ENCODE results near the gene PEX14. TPM values are rescaled to one million over a fixed set of nuclear protein-coding genes. Genes with fewer than 3 reads are reported as not detected.

Gene PEX14
- total RNA-seq, 6 experiments from 2014 or later: 10.5 to 26.5 (median 16.5) TPM

- DNase-seq (no peak), ATAC-seq (peak in 1 of 4 donors; percentile 26)
- Histone ChIP-seq H3K4me3 (no peak overlapping the region), H3K27me3 (no peaks in the 10 kb centered on the region), H3K9me3 (no peaks in the 10 kb centered on the region), H3K4me1 (peaks cover 0 to 10% (median 0%) of the 10 kb centered on the region in 4 donors), H3K36me3 (peaks cover 0 to 10% (median 5%) of the 10 kb centered on the region in 4 donors), H3K27ac (no peak overlapping the region)
- WGBS (ENCODE audit: insufficient coverage, low coverage, low lambda C conversion rate, missing lambda C conversion rate): 80% methylated on average over 2 of the region's 17 CpGs
- intact Hi-C loops (cut with DNase I): no loop called here
- TF ChIP-seq CTCF (IDR thresholded peaks at IDR 0.05): no peak
- TF ChIP-seq POLR2A (IDR thresholded peaks at IDR 0.05): no peak
Observed at GRCh38 chr1:10541286-10541685, 66.5 kb downstream of the PEX14 start.

- H3K9me3 ChIP-seq: no peaks in the 10 kb centered on the region
- intact Hi-C loops (cut with DNase I): no loop called here
- WGBS (ENCODE audit: insufficient coverage, low coverage, low lambda C conversion rate, missing lambda C conversion rate): 29% methylated on average over 2 of the region's 2 CpGs
Observed at GRCh38 chr1:10544239-10544638, 69.5 kb downstream of the PEX14 start.

GRCh38 chr1:10546896-10547295 lies 72.1 kb downstream of the PEX14 start:
- TF ChIP-seq CTCF (IDR thresholded peaks at IDR 0.05): no peak
- no peak for TF ChIP-seq POLR2A (IDR thresholded peaks at IDR 0.05)
- no peaks in the 10 kb centered on the region for H3K4me1 ChIP-seq
- 20% methylated on average over 1 of the region's 1 CpG for WGBS (ENCODE audit: insufficient coverage, low coverage, low lambda C conversion rate, missing lambda C conversion rate)
- DNase-seq (no peak), ATAC-seq (no peak)
- H3K36me3 ChIP-seq: peaks cover 0 to 4% (median under 1%) of the 10 kb centered on the region in 4 donors
- H3K27ac ChIP-seq: no peak overlapping the region
- no peaks in the 10 kb centered on the region for H3K27me3 ChIP-seq
- H3K4me3 ChIP-seq: no peak overlapping the region
- intact Hi-C loops (cut with DNase I): no loop called here
- H3K9me3 ChIP-seq: no peaks in the 10 kb centered on the region

More at GRCh38 chr1:10544239-10544638, 69.5 kb downstream of the PEX14 start:
- Histone ChIP-seq H3K36me3 (peaks cover 0 to 10% (median 4%) of the 10 kb centered on the region in 4 donors), H3K27ac (no peak overlapping the region), H3K4me1 (peaks cover 0 to 10% (median 0%) of the 10 kb centered on the region in 4 donors), H3K4me3 (no peak overlapping the region), H3K27me3 (no peaks in the 10 kb centered on the region)
- ATAC-seq (no peak), DNase-seq (no peak)
- TF ChIP-seq POLR2A (IDR thresholded peaks at IDR 0.05) (no peak), CTCF (IDR thresholded peaks at IDR 0.05) (no peak)

GRCh38 chr1:10549904-10550664 lies 75.3 kb downstream of the PEX14 start:
- DNase-seq (no peak), ATAC-seq (no peak)
- WGBS (ENCODE audit: insufficient coverage, low coverage, low lambda C conversion rate, missing lambda C conversion rate): 76% methylated on average over 2 of the region's 2 CpGs

More at GRCh38 chr1:10549904-10550664, 75.3 kb downstream of the PEX14 start:
- no peaks in the 10 kb centered on the region for H3K36me3 ChIP-seq
- peaks cover 0 to 15% (median 5%) of the 10 kb centered on the region in 4 donors for H3K4me1 ChIP-seq
- H3K27me3 ChIP-seq: no peaks in the 10 kb centered on the region
- intact Hi-C loops (cut with DNase I): no loop called here
- no peak overlapping the region for H3K4me3 ChIP-seq
- no peaks in the 10 kb centered on the region for H3K9me3 ChIP-seq
- TF ChIP-seq CTCF (IDR thresholded peaks at IDR 0.05): no peak
- no peak for TF ChIP-seq POLR2A (IDR thresholded peaks at IDR 0.05)
- no peak overlapping the region for H3K27ac ChIP-seq
